ENCODE results near the gene KDM2A.

The KDM2A gene

GRCh38 chr11:67262731-67263675 is 143.9 kb downstream of the KDM2A start:
- DNase-seq: peak; percentile 76

- DNase-seq: no peak
These were observed 145.2 kb downstream of the KDM2A start for GRCh38 chr11:67264260-67264659.

GRCh38 chr11:67264877-67265632 is 146.0 kb downstream of the KDM2A start:
- no peak for DNase-seq

GRCh38 chr11:67265633-67266448 is 146.8 kb downstream of the KDM2A start:
- peak; percentile 53 for DNase-seq

- DNase-seq: peak; percentile 55
These were observed 147.6 kb downstream of the KDM2A start, which contains the start of gene GRK2 for GRCh38 chr11:67266449-67267187. Gene GRK2 (plus strand): TSS chr11:67266473. CDS start chr11:67266700, 227 bp downstream.

GRCh38 chr11:67267188-67268080 is 148.4 kb downstream of the KDM2A start:
- no peak for DNase-seq

DNA sequence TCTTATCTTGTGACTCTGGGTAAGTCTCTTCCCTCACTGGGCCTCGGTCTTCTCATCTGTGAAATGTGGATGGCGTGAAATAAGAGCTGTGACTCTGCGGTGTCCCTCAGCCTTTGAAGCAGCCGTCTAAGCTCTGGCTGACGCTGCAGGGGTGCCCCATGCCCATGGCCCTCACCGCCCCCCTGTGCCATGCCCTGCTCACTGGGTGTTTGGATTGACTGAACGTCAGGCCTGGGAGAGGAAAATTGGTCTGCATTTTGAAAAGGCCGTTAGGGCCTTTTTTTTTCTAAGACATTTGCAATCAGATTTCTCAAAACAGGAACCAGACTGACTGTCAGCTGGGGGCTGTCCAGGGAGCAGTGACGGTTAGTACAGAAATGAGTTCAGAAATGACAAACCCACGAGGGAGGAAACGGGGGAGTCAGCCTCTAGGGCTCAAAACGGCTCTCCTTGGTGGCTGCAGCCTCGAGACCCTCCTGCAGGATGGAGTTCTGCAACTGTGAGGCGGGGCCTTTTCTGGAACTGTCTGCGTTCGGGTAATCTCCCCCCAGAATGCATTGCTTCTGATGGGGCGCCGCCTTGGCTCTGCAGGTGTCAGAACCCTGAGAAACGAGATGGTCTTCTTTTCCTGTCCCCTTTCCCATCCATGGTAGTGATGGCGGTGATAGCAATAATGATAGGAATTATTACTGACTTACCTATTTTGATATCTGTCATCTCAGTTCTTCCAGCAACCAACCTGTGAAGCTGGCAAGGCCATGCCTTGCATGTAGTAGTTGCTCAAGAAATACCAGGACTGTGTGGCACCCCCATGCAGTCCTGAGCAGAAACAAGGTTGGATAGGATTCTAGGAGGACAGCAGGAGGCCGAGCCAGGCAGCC is 149.3 kb downstream of the KDM2A start:
- no peak for DNase-seq

DNA sequence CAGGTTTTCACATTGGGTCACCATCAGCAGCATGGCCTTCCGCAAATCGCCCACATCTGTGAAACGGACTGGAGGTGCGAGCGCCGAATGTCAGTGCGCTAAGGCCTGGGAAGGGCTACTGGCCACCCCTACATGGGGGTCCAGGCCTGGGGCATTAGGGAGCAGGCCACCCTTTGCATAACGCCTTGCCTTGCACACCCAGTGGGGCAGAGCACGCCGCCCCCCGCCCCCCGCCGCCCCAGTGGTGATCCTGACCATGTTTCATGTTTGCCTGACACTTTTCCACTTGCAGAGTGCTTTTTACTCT is 149.9 kb downstream of the KDM2A start:
- no peak for DNase-seq

DNA sequence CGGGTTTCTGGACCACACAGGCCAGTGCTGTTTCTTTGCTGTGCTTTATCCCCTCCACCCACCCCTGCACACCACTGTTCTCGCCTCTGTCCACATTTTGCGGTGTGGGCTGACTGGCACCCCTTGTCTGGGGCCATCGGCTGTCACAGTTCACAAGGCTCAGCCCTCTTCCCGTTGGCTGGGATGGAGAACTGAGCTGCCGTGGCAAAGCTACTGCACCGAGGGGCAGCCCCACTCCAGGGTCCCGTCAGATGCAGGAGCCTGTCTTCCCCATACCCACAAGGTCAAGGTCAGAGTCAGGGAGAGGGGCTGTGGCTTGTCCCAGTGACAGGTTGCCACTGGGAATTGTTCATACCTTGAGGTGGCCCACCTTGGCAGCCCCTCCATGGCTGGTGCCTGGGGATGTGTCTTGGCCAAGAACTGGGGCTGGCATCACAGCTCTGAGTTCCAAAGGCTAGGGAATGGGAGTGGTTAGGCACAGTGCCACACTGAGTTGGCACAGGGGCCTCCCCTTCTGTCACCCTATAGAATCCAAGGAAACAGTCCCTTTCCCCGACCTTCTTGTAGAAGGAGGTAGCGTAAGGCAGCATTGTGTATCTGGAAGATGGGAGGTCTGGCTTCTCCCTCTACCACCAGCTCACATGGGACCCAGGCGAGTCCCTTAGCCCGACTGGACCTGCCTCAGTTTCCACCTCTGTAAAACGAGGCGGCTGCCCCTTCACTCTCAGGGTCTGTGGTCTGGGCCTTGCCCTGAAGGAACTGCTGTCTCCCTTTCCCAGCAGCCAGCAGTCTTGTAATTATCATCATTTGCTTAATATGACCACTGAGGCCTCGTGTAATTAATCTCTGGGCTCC is 150.6 kb downstream of the KDM2A start:
- DNase-seq: no peak

GRCh38 chr11:67270256-67271204 is 151.5 kb downstream of the KDM2A start:
- no peak for DNase-seq

DNA sequence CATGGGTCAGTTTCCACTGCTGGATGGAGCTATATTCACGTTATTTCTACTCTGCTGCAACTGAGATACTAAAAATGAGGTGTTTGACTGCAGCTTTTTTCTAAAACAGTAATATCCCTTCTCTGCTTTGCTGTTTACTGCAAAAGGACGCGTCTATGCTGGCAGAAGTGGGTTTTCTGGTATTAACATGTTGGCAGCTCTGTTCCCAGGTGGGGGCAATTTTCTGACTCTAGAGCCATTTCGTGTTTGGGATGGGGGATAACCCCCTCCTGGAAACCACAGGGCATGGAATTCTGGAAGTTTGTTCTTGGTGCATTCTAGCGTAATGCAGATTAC is 152.1 kb downstream of the KDM2A start:
- no peak for DNase-seq

GRCh38 chr11:67271541-67272284 is 152.7 kb downstream of the KDM2A start:
- no peak for DNase-seq

DNA sequence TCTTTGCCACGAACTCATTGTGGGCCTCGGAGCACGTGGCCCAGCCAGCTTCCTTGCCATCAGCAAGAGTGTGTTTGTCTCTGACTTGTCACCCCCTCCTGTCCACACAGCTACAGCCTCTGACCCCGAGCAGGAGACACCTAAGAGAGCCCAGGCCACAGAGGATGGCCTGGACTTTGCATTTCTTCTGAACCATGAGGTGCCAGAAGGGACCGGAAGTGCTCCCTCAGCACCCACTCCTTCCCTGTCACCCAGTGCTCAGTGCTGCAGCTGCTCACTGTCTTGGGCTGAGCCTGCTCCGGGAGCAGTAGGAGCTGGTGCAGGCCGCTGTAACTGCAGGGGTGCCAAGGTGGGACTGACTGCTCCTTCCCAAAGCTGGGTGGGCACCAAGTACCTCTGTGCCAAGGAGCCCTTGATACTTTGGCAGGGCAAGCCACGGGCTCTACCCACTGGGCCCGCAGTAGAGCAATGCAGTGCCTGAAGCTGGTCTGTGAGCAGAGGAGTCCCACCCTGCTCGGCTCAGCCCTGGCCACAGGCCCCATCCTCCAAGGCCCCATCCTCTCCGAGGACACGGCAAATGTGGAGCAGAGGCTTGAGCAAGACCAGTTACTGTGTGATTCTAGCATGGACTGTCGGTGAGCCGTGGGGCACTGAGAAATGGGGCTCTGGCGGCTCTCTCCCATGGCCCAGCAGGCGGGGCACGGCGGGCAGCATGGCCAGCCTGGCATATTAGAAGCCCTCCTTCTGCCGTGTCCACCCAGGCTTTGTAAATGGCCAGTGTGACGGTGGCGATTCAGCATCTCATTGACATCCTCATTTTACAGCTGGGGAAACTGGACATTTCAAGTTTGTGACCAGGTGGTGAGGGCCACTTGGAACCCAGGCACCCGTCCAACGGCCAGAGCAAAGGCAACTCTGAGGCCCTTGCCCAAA is 153.5 kb downstream of the KDM2A start:
- DNase-seq: no peak

GRCh38 chr11:67273260-67273990 is 154.4 kb downstream of the KDM2A start:
- DNase-seq: no peak

GRCh38 chr11:67274768-67275605 is 155.9 kb downstream of the KDM2A start:
- DNase-seq: no peak

Measured in HCEC 1CT (cell line).